ENCODE measurements around the gene STC2. TPM values are rescaled to one million over a fixed set of nuclear protein-coding genes. Genes with fewer than 3 reads are reported as not detected.

Gene STC2
- polyA plus RNA-seq, 3 donors = not detected

GRCh38 chr5:173324115-173325001 lies 3.9 kb downstream of the STC2 start:
- no peak overlapping the region for H3K4me2 ChIP-seq (replicated peaks; ENCODE audit: extremely low read depth, low read length, poor library complexity, severe bottlenecking)
- Mint-ChIP-seq H3K4me3 (peak overlapping the region in 1 of 2 donors; percentile 77), H3K27me3 (ENCODE audit: low read depth in 3 of 3) (peaks cover 76 to 89% (median 79%) of the 10 kb centered on the region in 3 donors), H3K4me1 (peaks cover 33% of the 10 kb centered on the region), H3K27ac (peak overlapping the region in 1 of 7 donors; percentile 7), H3K36me3 (peaks cover 0 to 1% of the 10 kb centered on the region in 2 donors), H3K9me3 (peaks cover 0 to 10% (median 7%) of the 10 kb centered on the region in 7 donors)
- no peak for TF ChIP-seq CTCF (IDR thresholded peaks at IDR 0.05)
- no peak overlapping the region for H2AFZ ChIP-seq (ENCODE audit: insufficient read depth, low read depth, low read length, poor library complexity, severe bottlenecking)
- H3K27me3 ChIP-seq (ENCODE audit: control insufficient read depth in 2 of 2, insufficient read depth in 2 of 2, low read length in 2 of 2) = peaks cover 47 to 71% of the 10 kb centered on the region in 2 donors
- no peak overlapping the region for H3K9ac ChIP-seq (ENCODE audit: insufficient read depth, low read length, poor library complexity, severe bottlenecking)
- H3K4me3 ChIP-seq (replicated peaks in 1 of 3; ENCODE audit: low read depth in 2 of 3, low read length in 3 of 3) = no peak overlapping the region
- H3K79me2 ChIP-seq (ENCODE audit: insufficient read depth, low read length) = no peaks in the 10 kb centered on the region
- peaks cover 12 to 26% of the 10 kb centered on the region in 2 donors for H3K4me1 ChIP-seq (ENCODE audit: control insufficient read depth in 1 of 2, insufficient read depth in 2 of 2, low read length in 2 of 2)
- peaks cover 4 to 11% of the 10 kb centered on the region in 2 donors for H3K9me3 ChIP-seq (replicated peaks in 1 of 2; ENCODE audit: control insufficient read depth in 1 of 2, insufficient read depth in 1 of 2, low read length in 2 of 2)
- 33% methylated on average over 14 of the region's 29 CpGs for WGBS (ENCODE audit: insufficient coverage)
- no peak for DNase-seq
- no peaks in the 10 kb centered on the region for H4K20me1 ChIP-seq (ENCODE audit: insufficient read depth, low read length)
- H3K27ac ChIP-seq (ENCODE audit: low read depth in 1 of 2, low read length in 2 of 2) = no peak overlapping the region
- intact Hi-C loops (cut with micrococcal nuclease) = no loop called here
- no peaks in the 10 kb centered on the region for H3K36me3 ChIP-seq (replicated peaks in 1 of 2; ENCODE audit: control insufficient read depth in 1 of 2, insufficient read depth in 2 of 2, low read length in 2 of 2)

- Histone ChIP-seq H3K4me3 (replicated peaks in 1 of 3; ENCODE audit: low read depth in 2 of 3, low read length in 3 of 3) (no peak overlapping the region), H2AFZ (ENCODE audit: insufficient read depth, low read depth, low read length, poor library complexity, severe bottlenecking) (no peak overlapping the region), H4K20me1 (ENCODE audit: insufficient read depth, low read length) (no peaks in the 10 kb centered on the region), H3K36me3 (replicated peaks in 1 of 2; ENCODE audit: control insufficient read depth in 1 of 2, insufficient read depth in 2 of 2, low read length in 2 of 2) (no peaks in the 10 kb centered on the region), H3K4me1 (ENCODE audit: control insufficient read depth in 1 of 2, insufficient read depth in 2 of 2, low read length in 2 of 2) (peaks cover 12 to 24% of the 10 kb centered on the region in 2 donors), H3K27ac (ENCODE audit: low read depth in 1 of 2, low read length in 2 of 2) (no peak overlapping the region), H3K79me2 (ENCODE audit: insufficient read depth, low read length) (no peaks in the 10 kb centered on the region), H3K4me2 (replicated peaks; ENCODE audit: extremely low read depth, low read length, poor library complexity, severe bottlenecking) (no peak overlapping the region), H3K27me3 (ENCODE audit: control insufficient read depth in 2 of 2, insufficient read depth in 2 of 2, low read length in 2 of 2) (peaks cover 41 to 65% of the 10 kb centered on the region in 2 donors), H3K9me3 (replicated peaks in 1 of 2; ENCODE audit: control insufficient read depth in 1 of 2, insufficient read depth in 1 of 2, low read length in 2 of 2) (peaks cover 4 to 6% of the 10 kb centered on the region in 2 donors), H3K9ac (ENCODE audit: insufficient read depth, low read length, poor library complexity, severe bottlenecking) (no peak overlapping the region)
- Mint-ChIP-seq H3K36me3 (peaks cover 0 to 1% of the 10 kb centered on the region in 2 donors), H3K4me1 (peaks cover 28% of the 10 kb centered on the region), H3K9me3 (peaks cover 0 to 10% (median 7%) of the 10 kb centered on the region in 7 donors), H3K27ac (no peak overlapping the region), H3K27me3 (ENCODE audit: low read depth in 3 of 3) (peaks cover 69 to 86% (median 74%) of the 10 kb centered on the region in 3 donors), H3K4me3 (peak overlapping the region in 1 of 2 donors; percentile 77)
- WGBS (ENCODE audit: insufficient coverage) = 53% methylated on average over 6 of the region's 8 CpGs
- intact Hi-C loops (cut with micrococcal nuclease) = no loop called here
- no peak for TF ChIP-seq CTCF (IDR thresholded peaks at IDR 0.05)
- DNase-seq = no peak
Measured at GRCh38 chr5:173323799-173324114, 4.5 kb downstream of the STC2 start.
